ENCODE measurements around the gene EFEMP2.
A peak's percentile ranks its signal among the peaks of the same experiment; 100 is the strongest.

The EFEMP2 gene

GRCh38 chr11:65884716-65885092 is 12.1 kb upstream of the EFEMP2 start:
- DNase-seq = peak; percentile 32

GRCh38 chr11:65883786-65884715 is 11.5 kb upstream of the EFEMP2 start:
- no peak for DNase-seq

GRCh38 chr11:65883058-65883761 is 10.6 kb upstream of the EFEMP2 start:
- no peak for DNase-seq

GRCh38 chr11:65882120-65883057 is 9.8 kb upstream of the EFEMP2 start:
- DNase-seq = no peak

GRCh38 chr11:65880844-65881421 is 8.3 kb upstream of the EFEMP2 start:
- DNase-seq = no peak

GRCh38 chr11:65880027-65880426 is 7.4 kb upstream of the EFEMP2 start:
- no peak for DNase-seq

GRCh38 chr11:65879617-65880016 is 7.0 kb upstream of the EFEMP2 start, which contains the start of gene CTSW:
Gene CTSW, plus strand, starts transcription at chr11:65879837. Its CDS starts 18 bp downstream, at chr11:65879855.
- no peak for DNase-seq

- peak; percentile 91 for DNase-seq
Measured at GRCh38 chr11:65873318-65874156, 937 bp upstream of the EFEMP2 start.

- DNase-seq = no peak
Measured at GRCh38 chr11:65871811-65872548, 620 bp downstream of the EFEMP2 start.

GRCh38 chr11:65870706-65871681 is 1.6 kb downstream of the EFEMP2 start:
- DNase-seq = no peak

GRCh38 chr11:65870307-65870658 is 2.3 kb downstream of the EFEMP2 start:
- no peak for DNase-seq

- no peak for DNase-seq
Measured at GRCh38 chr11:65869643-65870306, 2.8 kb downstream of the EFEMP2 start.

GRCh38 chr11:65868907-65869306 is 3.7 kb downstream of the EFEMP2 start:
- DNase-seq = no peak

- no peak for DNase-seq
Measured at GRCh38 chr11:65868076-65868667, 4.4 kb downstream of the EFEMP2 start.

- no peak for DNase-seq
Measured at GRCh38 chr11:65867284-65868071, 5.1 kb downstream of the EFEMP2 start.

- no peak for DNase-seq
Measured at GRCh38 chr11:65866509-65867283, 5.9 kb downstream of the EFEMP2 start.
